Prostate gland (tissue), 2 donors: Measurements from ENCODE around the gene TOPAZ1.

Experiments
- CTCF ChIP-seq, 4 experiments: fragments of 200-600 bp in 2 of 4; fragments of 450-650 bp in 2 of 4; sonication (generic) in 2 of 4; IDR thresholded peaks; 1 replicate in 3 of 4; 2 replicates in 1 of 4; pipeline ENCODE4 v1.5.1; 2016 to 2019; ENCODE audit warnings: antibody characterized with exemption in 4 of 4, mild to moderate bottlenecking in 2 of 4, moderate library complexity in 2 of 4
- POLR2A ChIP-seq: fragments of 450-650 bp; IDR thresholded peaks from one replicate; pipeline ENCODE4 v1.6.1; 2016; ENCODE audit warnings: antibody characterized with exemption, mild to moderate bottlenecking

GRCh38 chr3:44227632-44228031 is 14.1 kb upstream of the TOPAZ1 start:
- TF ChIP-seq POLR2A (no peak), CTCF (IDR thresholded peaks at IDR 0.05) (no peak)
